SK-MEL-5 (cell line): ENCODE data around the gene KTN1. TPM values are rescaled to one million over a fixed set of nuclear protein-coding genes. Genes with fewer than 3 reads are reported as not detected.

Experiments
- DNase-seq: peaks from one replicate; pipeline ENCODE4 v3.0.0-alpha.2; 2016; ENCODE audit warnings: low read depth, low spot score
- in situ Hi-C: cut with HindIII; loops from 2 replicates; pipeline ENCODE4 v1.10.0; 2016; ENCODE audit warnings: low sequenced_read_pairs, high pct_unique_total_duplicates, low pct_unique_long_range_greater_than_20kb
- total RNA-seq: library from RNA; depleted of rRNA; stranded (reverse); fragments of >200 nt; shearing (Covaris generic); gene quantifications from 2 replicates; pipeline ENCODE4 v1.2.3, GENCODE V29; 2014

The KTN1 gene
- total RNA-seq, 1 experiment from 2014 or later: 123 TPM

DNA sequence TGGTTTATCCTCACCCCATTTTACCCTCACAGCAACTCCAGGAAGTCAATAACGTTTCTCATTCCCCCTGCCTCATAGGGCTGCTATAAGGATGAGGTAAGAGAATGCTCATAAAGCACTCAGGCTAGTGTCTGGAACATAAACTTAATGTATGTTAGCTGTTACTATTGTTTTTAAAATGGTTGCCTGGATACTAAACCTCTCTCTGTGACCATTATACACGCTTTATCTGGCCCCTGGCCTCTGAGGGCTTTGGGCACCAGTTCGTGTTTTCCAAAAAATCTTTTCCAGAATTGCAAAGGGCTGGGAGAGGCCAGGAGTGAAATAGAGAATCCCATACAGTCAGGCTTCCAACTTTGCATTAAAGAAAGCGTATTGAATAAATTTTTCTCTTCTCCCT is 113.9 kb downstream of the KTN1 start:
- in situ Hi-C loops: no loop called here
- no peak for DNase-seq

DNA sequence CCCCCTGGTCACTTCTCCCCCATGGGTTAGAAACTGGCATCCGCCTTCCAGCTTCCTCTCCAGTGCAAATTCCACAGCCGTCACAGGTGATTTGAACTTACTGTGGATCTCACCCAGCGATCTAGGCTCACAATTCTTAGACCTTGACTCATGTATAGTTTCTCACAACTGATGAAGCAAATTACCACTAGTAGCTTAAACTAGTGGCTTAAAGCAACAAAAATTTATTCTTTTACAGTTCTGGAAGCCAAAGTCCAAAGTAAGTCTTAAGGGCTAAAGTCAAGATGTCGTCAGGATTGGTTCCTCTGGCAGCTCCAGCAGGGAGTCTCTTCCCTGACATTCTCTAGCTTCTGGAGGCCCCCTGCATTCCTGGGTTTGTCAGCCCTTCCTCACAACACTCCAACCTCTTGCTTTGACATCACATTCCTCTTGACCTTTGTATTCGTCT is 117.4 kb downstream of the KTN1 start:
- DNase-seq: no peak
- in situ Hi-C loops: no loop called here

DNA sequence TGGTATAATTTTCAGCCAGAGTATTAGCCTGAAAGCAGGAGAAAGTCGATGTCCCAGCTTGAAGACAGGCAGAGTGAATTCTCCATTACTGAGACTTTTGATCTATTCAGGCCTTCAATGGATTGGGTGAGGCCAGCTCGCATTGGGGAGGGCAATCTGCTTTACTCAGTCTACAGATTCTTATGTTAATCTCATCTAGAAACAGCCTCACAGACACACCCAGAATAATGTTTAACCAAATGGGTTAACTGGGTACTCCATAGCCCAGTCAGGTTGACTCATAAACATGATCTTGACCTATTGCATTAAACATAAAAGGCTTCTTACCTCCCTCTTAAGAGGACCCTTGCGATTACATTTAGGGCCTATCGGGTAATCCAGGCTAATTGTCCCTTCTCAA is 118.0 kb downstream of the KTN1 start:
- in situ Hi-C loops: no loop called here
- no peak for DNase-seq

DNA sequence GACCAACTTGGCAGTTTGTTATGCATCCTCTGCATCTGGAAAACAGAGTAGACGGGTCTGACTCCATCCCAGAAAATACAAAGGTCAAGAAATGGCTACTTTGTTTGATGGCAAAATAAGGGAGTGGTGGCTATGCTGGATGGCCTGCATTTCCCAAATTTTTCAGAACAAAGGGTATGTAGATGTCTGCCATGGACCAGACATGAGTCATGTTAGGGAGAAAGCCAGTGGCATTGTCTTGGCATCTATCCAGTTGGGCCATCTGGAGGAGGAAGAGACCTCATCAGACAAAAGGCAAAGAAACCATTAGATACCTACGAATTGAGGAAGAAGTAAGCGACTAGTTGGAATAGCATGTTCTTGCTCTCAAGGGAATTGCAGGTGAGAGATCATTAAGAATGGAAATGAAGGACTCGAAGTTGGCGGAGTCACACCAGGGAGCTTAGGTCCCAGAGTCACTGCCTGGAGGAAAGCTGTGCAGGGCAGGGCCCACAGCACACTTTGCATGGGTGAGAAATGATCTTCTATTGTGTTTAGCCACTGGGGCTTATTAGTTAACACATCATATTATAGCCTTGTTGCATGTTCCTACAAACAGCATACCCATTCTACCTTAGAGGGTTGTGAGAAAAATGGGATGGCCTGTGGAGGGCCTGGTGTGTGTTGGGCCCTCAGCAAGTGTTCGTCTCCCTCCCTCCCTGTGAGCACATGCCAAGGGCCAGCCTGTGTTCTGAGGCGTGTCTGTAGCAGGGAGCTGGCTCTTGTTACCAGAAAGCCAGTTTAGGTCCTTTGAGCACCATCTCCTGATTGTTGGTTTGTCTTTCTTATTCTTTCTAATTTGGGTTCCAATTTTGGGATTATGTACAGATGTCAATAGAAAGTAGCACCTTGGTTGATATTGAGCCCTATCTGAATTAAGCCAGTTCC is 119.4 kb downstream of the KTN1 start:
- in situ Hi-C loops: no loop called here
- no peak for DNase-seq

GRCh38 chr14:55701638-55702037 is 121.6 kb downstream of the KTN1 start:
- DNase-seq: no peak
- in situ Hi-C loops: no loop called here

GRCh38 chr14:55702511-55702910 is 122.5 kb downstream of the KTN1 start:
- DNase-seq: no peak
- in situ Hi-C loops: no loop called here

DNA sequence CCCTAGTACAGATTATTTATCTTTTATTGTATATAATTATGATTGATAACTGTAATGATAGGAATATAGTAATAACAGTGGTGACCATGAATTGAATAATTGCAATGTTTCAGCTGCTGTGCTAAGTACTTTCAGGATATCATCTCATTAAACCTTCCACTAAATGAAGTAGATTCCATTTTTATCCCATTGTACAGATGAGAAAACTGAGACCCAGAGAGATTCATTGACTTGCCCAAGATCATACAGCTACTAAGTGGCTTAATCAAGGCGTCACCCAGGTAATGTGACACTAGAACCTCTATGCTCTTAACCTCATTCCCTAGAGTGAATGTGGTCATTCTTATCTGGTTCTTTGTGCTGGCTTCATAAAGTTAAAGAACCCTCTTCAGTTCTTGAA is 124.6 kb downstream of the KTN1 start:
- in situ Hi-C loops: no loop called here

DNA sequence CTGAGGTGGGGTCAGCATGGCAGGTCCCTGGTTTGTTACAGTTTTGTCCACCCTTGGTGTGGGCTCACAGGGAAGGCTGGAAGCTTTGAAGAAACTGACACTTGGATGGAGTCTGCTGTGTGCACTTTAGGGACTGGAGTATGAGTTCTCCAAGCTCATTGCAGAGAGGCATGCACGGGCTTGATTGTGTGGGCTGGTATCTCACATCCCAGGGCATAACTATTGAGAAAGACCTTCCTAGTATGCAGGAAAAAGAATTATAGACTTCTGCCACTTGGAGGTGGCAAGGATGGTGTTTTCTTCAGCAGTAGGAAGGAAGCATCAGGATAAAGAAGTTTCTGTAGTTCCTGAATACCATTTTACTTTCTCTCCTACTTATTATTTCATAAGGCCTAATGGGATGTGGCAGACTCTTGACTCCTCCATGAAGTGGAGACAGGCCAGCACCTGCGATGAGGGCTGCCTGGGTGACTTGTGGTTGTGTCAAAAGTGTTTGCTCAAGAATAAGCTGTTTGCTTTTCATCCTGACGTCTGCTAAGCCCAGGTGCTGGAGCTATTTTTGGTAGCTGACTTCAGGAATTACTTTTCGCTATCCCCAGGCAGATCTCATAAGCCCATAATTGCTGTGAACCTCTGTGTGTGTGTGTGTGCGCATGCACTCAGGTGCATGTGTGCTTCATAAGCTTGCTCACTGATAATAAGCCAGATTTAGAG is 125.8 kb downstream of the KTN1 start:
- DNase-seq: no peak
- in situ Hi-C loops: no loop called here

More for the DNA sequence above, 124.6 kb downstream of the KTN1 start:
- DNase-seq: no peak

DNA sequence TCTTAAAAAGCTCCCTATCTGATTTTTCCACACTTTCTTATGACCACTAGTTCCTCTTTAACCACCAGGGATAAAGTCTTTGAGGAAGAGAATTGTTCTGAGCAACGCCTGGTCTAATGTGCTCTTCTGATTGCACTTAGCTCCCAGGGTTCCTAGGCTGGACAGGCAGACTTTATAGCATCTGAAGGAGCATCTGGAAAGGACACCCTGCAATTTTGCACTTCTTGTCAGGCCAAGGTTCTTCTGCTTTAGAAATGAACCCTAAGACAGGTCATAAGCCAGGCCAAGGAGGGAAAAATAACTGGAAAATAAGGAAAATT is 126.3 kb downstream of the KTN1 start:
- DNase-seq: no peak
- in situ Hi-C loops: no loop called here

- no peak for DNase-seq
- in situ Hi-C loops: no loop called here
Measured at GRCh38 chr14:55706893-55707292, 126.9 kb downstream of the KTN1 start.

GRCh38 chr14:55707365-55707804 is 127.4 kb downstream of the KTN1 start:
- in situ Hi-C loops: no loop called here
- peak; percentile 52 for DNase-seq

DNA sequence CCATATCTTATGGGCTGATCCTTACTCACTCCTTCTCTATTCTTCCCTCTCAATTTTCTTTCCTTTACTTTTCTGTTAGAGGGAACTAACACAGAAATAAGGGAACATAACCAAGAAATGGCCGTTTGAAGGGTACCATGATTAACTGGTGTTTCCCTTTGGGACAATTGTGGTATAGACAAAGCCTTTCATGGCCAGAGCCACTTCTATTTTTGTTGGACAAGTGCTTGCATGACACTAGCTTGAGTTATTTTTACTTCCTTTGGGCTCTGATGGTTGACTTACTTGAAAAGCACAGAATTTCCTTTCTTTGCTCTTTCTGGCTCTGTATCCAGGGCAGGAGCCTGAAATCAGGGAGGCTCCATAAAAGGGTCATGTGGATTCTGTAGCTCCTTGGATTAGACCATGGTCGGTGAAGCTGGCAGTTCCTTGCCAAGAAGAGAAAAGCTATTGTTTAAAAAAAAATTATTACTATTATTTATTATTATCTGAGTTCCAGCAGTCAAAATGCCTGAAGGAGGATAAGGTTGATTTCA is 130.6 kb downstream of the KTN1 start:
- no peak for DNase-seq
- in situ Hi-C loops: no loop called here

DNA sequence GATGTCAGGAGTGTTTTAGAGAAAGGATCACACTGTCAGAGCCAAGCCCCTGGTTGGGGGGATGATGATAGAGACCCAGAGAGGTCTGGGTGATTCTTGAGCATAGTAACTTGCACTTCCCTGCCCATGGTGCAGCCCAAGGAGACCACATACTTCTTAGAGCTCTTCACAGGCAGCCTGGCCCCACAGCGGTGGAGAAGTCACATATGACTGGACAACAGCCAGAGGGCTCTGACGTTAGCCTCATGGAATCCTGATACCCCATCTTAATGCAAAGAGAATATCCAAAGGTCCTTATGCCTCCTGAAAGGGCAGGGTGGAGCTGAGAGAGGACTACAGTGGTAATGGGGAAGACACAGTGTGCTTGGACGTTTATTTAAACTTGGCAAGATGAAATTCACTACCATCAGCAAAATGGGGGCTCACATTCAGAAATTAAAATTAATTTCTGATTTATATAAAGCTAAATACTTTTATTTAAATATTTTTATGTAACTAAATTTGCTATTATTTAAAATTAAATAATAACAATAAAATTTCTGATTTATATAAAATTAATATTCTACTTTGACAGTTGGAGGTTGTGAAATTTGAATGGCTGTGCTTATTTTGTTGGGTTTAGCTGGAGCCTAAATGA is 131.3 kb downstream of the KTN1 start:
- DNase-seq: no peak
- in situ Hi-C loops: no loop called here

DNA sequence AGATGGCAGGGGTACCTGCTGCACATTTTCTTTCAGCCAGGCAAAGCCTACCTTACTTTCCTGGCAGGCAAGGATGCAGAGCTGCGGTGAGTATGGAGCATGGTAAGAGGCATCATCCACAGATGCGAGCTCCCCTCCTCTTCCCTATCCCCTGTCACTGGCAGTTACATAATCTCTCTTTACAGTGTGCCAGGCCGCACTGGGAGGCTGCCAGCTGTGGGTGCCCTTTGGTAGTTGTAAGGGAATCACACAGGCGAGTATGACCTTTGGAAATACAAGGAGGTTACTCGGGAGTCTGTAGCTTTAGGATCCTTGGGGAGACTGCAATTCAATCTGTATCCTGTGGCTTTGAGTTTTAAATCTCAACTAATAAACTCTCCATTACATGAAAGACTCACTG is 132.5 kb downstream of the KTN1 start:
- in situ Hi-C loops: no loop called here
- DNase-seq: no peak

- in situ Hi-C loops: no loop called here
- DNase-seq: no peak
Measured at GRCh38 chr14:55713486-55713885, 133.5 kb downstream of the KTN1 start.

DNA sequence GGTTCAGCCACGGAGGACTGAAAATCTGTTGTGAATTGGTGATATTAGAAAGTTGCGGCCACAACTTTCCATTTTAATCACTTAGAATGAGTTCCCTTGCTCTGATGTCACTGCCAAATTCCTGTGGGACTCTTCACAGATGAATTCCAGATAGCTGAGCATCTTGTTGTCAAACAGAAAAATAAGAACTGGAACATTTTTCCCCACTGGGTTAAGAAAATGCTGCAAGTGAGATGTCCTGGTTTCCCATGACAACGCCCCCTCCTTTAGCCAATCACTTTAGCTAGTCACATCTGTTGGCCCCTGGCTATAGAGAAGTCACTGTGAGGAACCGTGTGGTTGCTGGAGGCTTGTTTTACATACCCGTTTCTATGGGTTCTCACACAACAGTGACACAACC is 135.9 kb downstream of the KTN1 start:
- in situ Hi-C loops: no loop called here
- no peak for DNase-seq

DNA sequence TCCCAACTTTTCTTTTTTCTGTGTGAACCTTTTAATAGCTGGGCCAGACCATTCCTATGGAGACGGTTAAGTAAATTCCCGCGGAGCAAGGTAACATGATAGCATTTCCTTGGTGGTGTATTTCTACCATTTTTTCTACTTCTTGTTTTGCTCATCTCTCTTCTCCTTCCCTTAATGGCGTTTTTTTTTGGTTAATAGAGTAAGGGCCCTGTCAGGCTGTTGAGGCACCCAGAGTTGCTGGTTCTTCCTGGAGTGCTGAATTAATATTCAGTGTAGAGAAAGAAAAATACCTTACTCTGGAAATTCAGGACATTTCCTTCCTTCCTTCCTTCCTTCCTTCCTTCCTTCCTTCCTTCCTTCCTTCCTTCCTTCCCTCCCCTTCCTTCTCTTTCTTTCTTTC is 137.6 kb downstream of the KTN1 start:
- in situ Hi-C loops: no loop called here
- DNase-seq: no peak

GRCh38 chr14:55718551-55718950 is 138.5 kb downstream of the KTN1 start:
- in situ Hi-C loops: no loop called here
- no peak for DNase-seq
